GM12878 (cell line): ENCODE measurements around the gene AGBL5. TPM values are rescaled to one million over a fixed set of nuclear protein-coding genes. Genes with fewer than 3 reads are reported as not detected.
A peak's percentile ranks its signal among the peaks of the same experiment; 100 is the strongest.

Experiments
- ATAC-seq: fragments of 200-7000 bp; cut with Tn5 transposase; 3 replicates; pipeline ENCODE4 v1.9.1; 2020; ENCODE audit warnings: mild to moderate bottlenecking, moderate library complexity
- BruUV-seq: library from RNA; stranded (reverse); fragments of 400-500 nt; replicated peaks from 2 replicates; lab custom pipeline; 2021; lab: Mats Ljungman, UMichigan
- CTCF ChIA-PET: fragments of 300-600 bp; sonication (Branson Sonifier 250); formaldehyde crosslinking; extraction: SDS; loops from one replicate; lab custom pipeline; 2021; ENCODE audit warnings: inconsistent platforms; lab: Yijun Ruan, JAX
- POLR2A ChIA-PET: fragments of 350-600 bp; formaldehyde crosslinking; extraction: SDS; loops from one replicate; lab custom pipeline; 2021; ENCODE audit warnings: inconsistent platforms; lab: Charles Lee
- RAD21 ChIA-PET: fragments of 300-600 bp; sonication (Branson Sonifier 250); formaldehyde crosslinking; loops from one replicate; lab custom pipeline; 2023; ENCODE audit warnings: antibody characterized with exemption; ENCODE audit not compliant: unreplicated experiment; lab: Charles Lee
- SMC1A ChIA-PET: fragments of 300-600 bp; sonication (Branson Sonifier 250); formaldehyde crosslinking; loops from one replicate; lab custom pipeline; 2023; ENCODE audit not compliant: unreplicated experiment, uncharacterized antibody; lab: Charles Lee
- DNase-seq: peaks from one replicate; pipeline ENCODE4 v3.0.0-alpha.2; 2011; ENCODE audit warnings: low read depth, low spot score
- FAIRE-seq: peaks from 3 replicates; lab custom pipeline; 2011; peaks lifted over from hg19 to GRCh38; lab: Jason Lieb, UNC
- H2AFZ ChIP-seq: 2 replicates; pipeline ENCODE4 v1.6.0; 2011; ENCODE audit warnings: low read depth, low read length, control low read depth; ENCODE audit not compliant: control insufficient read depth
- H3K27ac ChIP-seq: 2 replicates; pipeline ENCODE4 v1.5.1; 2011; ENCODE audit warnings: control low read depth; ENCODE audit not compliant: control insufficient read depth, insufficient read depth
- H3K27me3 ChIP-seq, 2 experiments: replicated peaks in 1 of 2; 2 replicates each; pipeline versions ENCODE4 v1.6.0 to v1.6.1; 2011; ENCODE audit warnings: low read length in 1 of 2; ENCODE audit not compliant: control insufficient read depth in 2 of 2, insufficient read depth in 2 of 2
- H3K36me3 ChIP-seq, 2 experiments: 2 replicates each; pipeline ENCODE4 v1.5.1; 2011; ENCODE audit warnings: low read length in 1 of 2; ENCODE audit not compliant: control insufficient read depth in 2 of 2, insufficient read depth in 2 of 2
- H3K4me1 ChIP-seq: 2 replicates; pipeline ENCODE4 v1.6.1; 2011; ENCODE audit warnings: mild to moderate bottlenecking, low read length, moderate library complexity, mixed read lengths; ENCODE audit not compliant: control insufficient read depth, insufficient read depth
- H3K4me2 ChIP-seq: 2 replicates; pipeline ENCODE4 v1.6.0; 2011; ENCODE audit warnings: control low read depth; ENCODE audit not compliant: control insufficient read depth, insufficient read depth
- H3K4me3 ChIP-seq: fragments of 200-600 bp; sonication (generic); 2 replicates; pipeline ENCODE4 v1.5.1; 2016
- H3K79me2 ChIP-seq: 2 replicates; pipeline ENCODE4 v1.6.0; 2011; ENCODE audit warnings: low read length; ENCODE audit not compliant: control insufficient read depth, insufficient read depth
- H3K9ac ChIP-seq: 2 replicates; pipeline ENCODE4 v1.8.0; 2011; ENCODE audit warnings: low read length, control low read depth, mixed read lengths; ENCODE audit not compliant: control insufficient read depth, insufficient read depth
- H3K9me3 ChIP-seq: replicated peaks from 3 replicates; pipeline ENCODE4 v1.5.1; 2011; ENCODE audit warnings: mild to moderate bottlenecking, low read length; ENCODE audit not compliant: control insufficient read depth, insufficient read depth
- H4K20me1 ChIP-seq: 2 replicates; pipeline ENCODE4 v1.6.0; 2011; ENCODE audit not compliant: control insufficient read depth, insufficient read depth
- JUNB ChIP-seq: IDR thresholded peaks from 2 replicates; pipeline ENCODE4 v1.6.1; 2016; ENCODE audit warnings: antibody characterized with exemption, mild to moderate bottlenecking
- NR2C2 ChIP-seq: IDR thresholded peaks from 2 replicates; pipeline ENCODE4 v1.6.1; 2011; ENCODE audit warnings: borderline replicate concordance, low read depth; ENCODE audit not compliant: control insufficient read depth, insufficient read length
- SIN3A ChIP-seq: IDR thresholded peaks from 2 replicates; pipeline ENCODE4 v1.6.1; 2012; ENCODE audit warnings: low read depth, low read length, improper control_type of control experiment
- whole genome bisulfite sequencing: methylation state at CpG from one replicate; pipeline ENCODE4 v1.1.6; 2016; ENCODE audit warnings: low lambda C conversion rate; ENCODE audit not compliant: insufficient replicate concordance, insufficient coverage; ENCODE audit errors: missing lambda C conversion rate; 5-methylcytosine and 5-hydroxymethylcytosine counted together
- in situ Hi-C: fragments of 300-500 bp; cut with MboI; formaldehyde crosslinking; loops from 9 replicates; pipeline ENCODE4 v1.14.3; 2018; ENCODE audit warnings: mixed read lengths
- intact Hi-C: fragments of 100-400 bp; cut with micrococcal nuclease; formaldehyde crosslinking; loops from one replicate; pipeline ENCODE4 v1.14.2; 2022; ENCODE audit not compliant: unreplicated experiment
- polyA plus RNA-seq, 11 experiments: library from polyadenylated mRNA; depleted of rRNA in 4 of 11; unstranded in 6 of 11; stranded (reverse) in 5 of 11; fragments of >200 nt; fragmentation: Nextera tagmentation in 4 of 11; fragmentation: Illumina TruSeq in 1 of 11; extraction: Ambion mirVana in 4 of 11; extraction: Trizol in 1 of 11; gene quantifications; 1 replicate in 1 of 11; 2 replicates in 10 of 11; pipeline versions ENCODE4 v1.2.1 to v1.2.3, GENCODE V29; 2011 to 2016; ENCODE audit warnings: inconsistent platforms in 2 of 11, missing spikeins in 2 of 11, low read depth in 1 of 11
- total RNA-seq, 4 experiments: library from RNA; depleted of rRNA in 3 of 4; stranded (reverse); fragments of >200 nt in 3 of 4; fragmentation: Illumina TruSeq in 1 of 4; extraction: Trizol in 1 of 4; gene quantifications; 2 replicates each; pipeline versions ENCODE4 v1.2.1 to v1.2.3, GENCODE V29; 2013 to 2021
- TF ChIP-seq, protein P1 (sequence below): fragments of 450-650 bp; formaldehyde crosslinking; IDR thresholded peaks from 2 replicates; pipeline ENCODE4 v1.4.0; 2020; ENCODE audit warnings: mild to moderate bottlenecking, moderate library complexity
- TF ChIP-seq, protein P2 (sequence below): fragments of 450-650 bp; formaldehyde crosslinking; IDR thresholded peaks from 2 replicates; pipeline ENCODE4 v1.5.0; 2022; ENCODE audit warnings: mild to moderate bottlenecking, missing genetic modification characterization
- TF ChIP-seq, protein P3 (sequence below): fragments of 450-650 bp; IDR thresholded peaks from 2 replicates; pipeline ENCODE4 v1.6.1; 2018; ENCODE audit warnings: mild to moderate bottlenecking, low read depth, moderate library complexity; ENCODE audit not compliant: partially characterized antibody

Gene AGBL5
- total and polyA plus RNA-seq, 10 of the 15 experiments (the other 5 are each of a cell fraction or from before 2014, with no cell fraction given): 1.9 to 28.5 (median 19.5) TPM

DNA sequence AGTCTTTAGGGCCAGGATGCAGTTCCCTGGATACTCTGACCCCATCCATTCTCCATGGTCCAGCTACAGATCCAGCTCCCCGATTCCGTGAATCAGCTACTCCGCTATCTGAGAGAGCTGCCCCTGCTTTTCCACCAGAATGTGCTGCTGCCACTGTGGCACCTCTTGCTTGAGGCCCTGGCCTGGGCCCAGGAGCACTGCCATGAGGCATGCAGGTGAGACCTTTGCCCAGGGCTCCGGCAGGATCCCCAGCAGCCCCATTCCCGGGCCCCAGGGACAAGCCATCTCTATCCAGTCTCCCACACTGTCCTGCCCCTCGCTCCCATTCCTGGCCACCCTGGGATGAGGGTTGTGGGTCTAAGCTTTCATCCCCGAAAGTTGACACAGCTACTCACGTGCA, 11.2 kb upstream of the AGBL5 start (continued):
- TF ChIP-seq, protein P1, sequence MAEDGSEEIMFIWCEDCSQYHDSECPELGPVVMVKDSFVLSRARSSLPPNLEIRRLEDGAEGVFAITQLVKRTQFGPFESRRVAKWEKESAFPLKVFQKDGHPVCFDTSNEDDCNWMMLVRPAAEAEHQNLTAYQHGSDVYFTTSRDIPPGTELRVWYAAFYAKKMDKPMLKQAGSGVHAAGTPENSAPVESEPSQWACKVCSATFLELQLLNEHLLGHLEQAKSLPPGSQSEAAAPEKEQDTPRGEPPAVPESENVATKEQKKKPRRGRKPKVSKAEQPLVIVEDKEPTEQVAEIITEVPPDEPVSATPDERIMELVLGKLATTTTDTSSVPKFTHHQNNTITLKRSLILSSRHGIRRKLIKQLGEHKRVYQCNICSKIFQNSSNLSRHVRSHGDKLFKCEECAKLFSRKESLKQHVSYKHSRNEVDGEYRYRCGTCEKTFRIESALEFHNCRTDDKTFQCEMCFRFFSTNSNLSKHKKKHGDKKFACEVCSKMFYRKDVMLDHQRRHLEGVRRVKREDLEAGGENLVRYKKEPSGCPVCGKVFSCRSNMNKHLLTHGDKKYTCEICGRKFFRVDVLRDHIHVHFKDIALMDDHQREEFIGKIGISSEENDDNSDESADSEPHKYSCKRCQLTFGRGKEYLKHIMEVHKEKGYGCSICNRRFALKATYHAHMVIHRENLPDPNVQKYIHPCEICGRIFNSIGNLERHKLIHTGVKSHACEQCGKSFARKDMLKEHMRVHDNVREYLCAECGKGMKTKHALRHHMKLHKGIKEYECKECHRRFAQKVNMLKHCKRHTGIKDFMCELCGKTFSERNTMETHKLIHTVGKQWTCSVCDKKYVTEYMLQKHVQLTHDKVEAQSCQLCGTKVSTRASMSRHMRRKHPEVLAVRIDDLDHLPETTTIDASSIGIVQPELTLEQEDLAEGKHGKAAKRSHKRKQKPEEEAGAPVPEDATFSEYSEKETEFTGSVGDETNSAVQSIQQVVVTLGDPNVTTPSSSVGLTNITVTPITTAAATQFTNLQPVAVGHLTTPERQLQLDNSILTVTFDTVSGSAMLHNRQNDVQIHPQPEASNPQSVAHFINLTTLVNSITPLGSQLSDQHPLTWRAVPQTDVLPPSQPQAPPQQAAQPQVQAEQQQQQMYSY (CRISPR knock-in tag): no peak
- TF ChIP-seq NR2C2: no peak
- TF ChIP-seq, all 136 proteins: peak for 0

DNA sequence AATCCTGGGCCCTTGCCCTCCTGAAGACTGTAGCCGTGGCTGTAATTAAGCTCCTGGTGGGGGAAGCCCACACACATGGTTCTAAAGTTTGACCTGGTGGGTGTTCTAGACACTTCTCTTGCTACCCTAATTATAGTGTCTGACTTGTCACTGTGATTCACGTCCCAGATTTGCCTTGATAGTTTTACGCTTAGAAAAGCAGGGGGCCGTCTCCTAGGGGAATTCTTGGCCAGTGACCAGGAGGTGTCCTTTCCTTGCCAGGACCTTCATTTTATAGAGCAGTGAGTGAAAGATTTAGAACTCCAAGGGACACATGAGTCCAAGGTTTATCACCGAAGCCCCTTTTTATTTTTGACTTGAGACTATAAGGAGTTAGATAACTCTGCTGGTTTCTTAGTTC, 9.7 kb upstream of the AGBL5 start:
- in situ Hi-C loops (no loop called here), intact Hi-C loops (no loop called here)
- H3K4me3 ChIP-seq: no peak overlapping the region
- TF ChIP-seq, protein P2, sequence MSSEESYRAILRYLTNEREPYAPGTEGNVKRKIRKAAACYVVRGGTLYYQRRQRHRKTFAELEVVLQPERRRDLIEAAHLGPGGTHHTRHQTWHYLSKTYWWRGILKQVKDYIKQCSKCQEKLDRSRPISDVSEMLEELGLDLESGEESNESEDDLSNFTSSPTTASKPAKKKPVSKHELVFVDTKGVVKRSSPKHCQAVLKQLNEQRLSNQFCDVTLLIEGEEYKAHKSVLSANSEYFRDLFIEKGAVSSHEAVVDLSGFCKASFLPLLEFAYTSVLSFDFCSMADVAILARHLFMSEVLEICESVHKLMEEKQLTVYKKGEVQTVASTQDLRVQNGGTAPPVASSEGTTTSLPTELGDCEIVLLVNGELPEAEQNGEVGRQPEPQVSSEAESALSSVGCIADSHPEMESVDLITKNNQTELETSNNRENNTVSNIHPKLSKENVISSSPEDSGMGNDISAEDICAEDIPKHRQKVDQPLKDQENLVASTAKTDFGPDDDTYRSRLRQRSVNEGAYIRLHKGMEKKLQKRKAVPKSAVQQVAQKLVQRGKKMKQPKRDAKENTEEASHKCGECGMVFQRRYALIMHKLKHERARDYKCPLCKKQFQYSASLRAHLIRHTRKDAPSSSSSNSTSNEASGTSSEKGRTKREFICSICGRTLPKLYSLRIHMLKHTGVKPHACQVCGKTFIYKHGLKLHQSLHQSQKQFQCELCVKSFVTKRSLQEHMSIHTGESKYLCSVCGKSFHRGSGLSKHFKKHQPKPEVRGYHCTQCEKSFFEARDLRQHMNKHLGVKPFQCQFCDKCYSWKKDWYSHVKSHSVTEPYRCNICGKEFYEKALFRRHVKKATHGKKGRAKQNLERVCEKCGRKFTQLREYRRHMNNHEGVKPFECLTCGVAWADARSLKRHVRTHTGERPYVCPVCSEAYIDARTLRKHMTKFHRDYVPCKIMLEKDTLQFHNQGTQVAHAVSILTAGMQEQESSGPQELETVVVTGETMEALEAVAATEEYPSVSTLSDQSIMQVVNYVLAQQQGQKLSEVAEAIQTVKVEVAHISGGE (CRISPR knock-in tag): no peak
- TF ChIP-seq SIN3A (no peak), JUNB (no peak)
- TF ChIP-seq, protein P3, sequence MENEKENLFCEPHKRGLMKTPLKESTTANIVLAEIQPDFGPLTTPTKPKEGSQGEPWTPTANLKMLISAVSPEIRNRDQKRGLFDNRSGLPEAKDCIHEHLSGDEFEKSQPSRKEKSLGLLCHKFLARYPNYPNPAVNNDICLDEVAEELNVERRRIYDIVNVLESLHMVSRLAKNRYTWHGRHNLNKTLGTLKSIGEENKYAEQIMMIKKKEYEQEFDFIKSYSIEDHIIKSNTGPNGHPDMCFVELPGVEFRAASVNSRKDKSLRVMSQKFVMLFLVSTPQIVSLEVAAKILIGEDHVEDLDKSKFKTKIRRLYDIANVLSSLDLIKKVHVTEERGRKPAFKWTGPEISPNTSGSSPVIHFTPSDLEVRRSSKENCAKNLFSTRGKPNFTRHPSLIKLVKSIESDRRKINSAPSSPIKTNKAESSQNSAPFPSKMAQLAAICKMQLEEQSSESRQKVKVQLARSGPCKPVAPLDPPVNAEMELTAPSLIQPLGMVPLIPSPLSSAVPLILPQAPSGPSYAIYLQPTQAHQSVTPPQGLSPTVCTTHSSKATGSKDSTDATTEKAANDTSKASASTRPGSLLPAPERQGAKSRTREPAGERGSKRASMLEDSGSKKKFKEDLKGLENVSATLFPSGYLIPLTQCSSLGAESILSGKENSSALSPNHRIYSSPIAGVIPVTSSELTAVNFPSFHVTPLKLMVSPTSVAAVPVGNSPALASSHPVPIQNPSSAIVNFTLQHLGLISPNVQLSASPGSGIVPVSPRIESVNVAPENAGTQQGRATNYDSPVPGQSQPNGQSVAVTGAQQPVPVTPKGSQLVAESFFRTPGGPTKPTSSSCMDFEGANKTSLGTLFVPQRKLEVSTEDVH: peak; percentile 27
- no peaks in the 10 kb centered on the region for H4K20me1 ChIP-seq
- ChIA-PET POLR2A (interaction anchor here (0.6 to 3.9 kb wide), 4 partner anchors 10 to 1831 kb away, joined by 3 to 34 read pairs (median 8); partner anchors contain the start of gene AGBL5), CTCF (interaction anchor here (0.8 to 5.2 kb wide), 3 partner anchors 8 to 128 kb away, joined by 3 to 26 read pairs (median 6); partner anchors contain the start of gene AGBL5), RAD21 (interaction anchor here (1.0 to 4.1 kb wide), 4 partner anchors 8 to 31 kb away, joined by 3 to 31 read pairs (median 4); partner anchors contain the start of genes AGBL5 and OST4), SMC1A (interaction anchor here (0.7 to 2.8 kb wide), 5 partner anchors 8 to 79 kb away, joined by 3 to 15 read pairs (median 6); partner anchors contain the start of genes AGBL5 and TMEM214)
- H3K4me2 ChIP-seq: peak overlapping the region; percentile 19
- DNase-seq (no peak), FAIRE-seq (no peak), ATAC-seq (peak; percentile 69)
- no peaks in the 10 kb centered on the region for H3K27me3 ChIP-seq
- peaks cover 33% of the 10 kb centered on the region for H3K4me1 ChIP-seq
- H3K79me2 ChIP-seq: no peaks in the 10 kb centered on the region
- WGBS: 6% methylated on average over 5 of the region's 5 CpGs
- no peak overlapping the region for H2AFZ ChIP-seq
- no peak overlapping the region; the same call in 1 of the 2 replicates for H3K9ac ChIP-seq
- peak overlapping the region; percentile 70 for H3K27ac ChIP-seq
- peaks cover 32 to 36% of the 10 kb centered on the region in 2 experiments for H3K36me3 ChIP-seq
- H3K9me3 ChIP-seq: no peaks in the 10 kb centered on the region
- BruUV-seq: no TSS peak
